Mucosa of descending colon (tissue), 3 donors: Measurements from ENCODE around the gene EFS. TPM values are rescaled to one million over a fixed set of nuclear protein-coding genes. Genes with fewer than 3 reads are reported as not detected.

ENCODE experiments used
- ATAC-seq: fragments of 200-7000 bp; cut with Tn5 transposase; one replicate; pipeline ENCODE4 v1.9.1; 2020; ENCODE audit warnings: mild to moderate bottlenecking, moderate library complexity
- DNase-seq, 3 donors: peaks; one replicate each; pipeline ENCODE4 v3.0.0-alpha.2; 2020
- H3K36me3 ChIP-seq: fragments of 200-600 bp; one replicate; pipeline ENCODE4 v1.8.0; 2021; ENCODE audit warnings: low read depth, mild to moderate bottlenecking
- H3K4me1 ChIP-seq: fragments of 200-600 bp; one replicate; pipeline ENCODE4 v1.8.0; 2021; ENCODE audit warnings: low read depth, mild to moderate bottlenecking
- H3K4me3 ChIP-seq: fragments of 200-600 bp; one replicate; pipeline ENCODE4 v1.8.0; 2021; ENCODE audit warnings: mild to moderate bottlenecking
- H3K9me3 ChIP-seq: fragments of 200-600 bp; one replicate; pipeline ENCODE4 v1.8.0; 2021; ENCODE audit warnings: mild to moderate bottlenecking
- intact Hi-C, 2 donors: fragments of 100-400 bp; cut with DNase I in 1 of 2; cut with micrococcal nuclease in 1 of 2; formaldehyde crosslinking; loops; one replicate each; pipeline versions ENCODE4 v1.11.0 to v1.11.1; 2022; cut with DNase I, micrococcal nuclease
- total RNA-seq, 3 donors: library from RNA; stranded (reverse); fragmentation: NEBNext Ultra II Directional in 2 of 3; extraction: Animal tissue kit (Norgen Biotek cat#: 25700) in 2 of 3; gene quantifications; one replicate each; pipeline versions ENCODE4 v1.2.1 to v1.2.4, GENCODE V29; 2021 to 2023
- TF ChIP-seq, protein P1 (sequence below): fragments of 200-600 bp; IDR thresholded peaks from one replicate; pipeline ENCODE4 v1.8.0; 2022; ENCODE audit warnings: antibody characterized with exemption, mild to moderate bottlenecking
- donor health status: DM: no; HTN: no; CAD: no; lungs with moderate emphysema.
- donor health status: DM: no; HTN: no; CAD: no.
- donor health status: DM: no; HTN: yes; CAD: no.

EFS gene
- total RNA-seq, 3 donors from 2014 or later: 0.98 to 16.6 (median 3.3) TPM

DNA sequence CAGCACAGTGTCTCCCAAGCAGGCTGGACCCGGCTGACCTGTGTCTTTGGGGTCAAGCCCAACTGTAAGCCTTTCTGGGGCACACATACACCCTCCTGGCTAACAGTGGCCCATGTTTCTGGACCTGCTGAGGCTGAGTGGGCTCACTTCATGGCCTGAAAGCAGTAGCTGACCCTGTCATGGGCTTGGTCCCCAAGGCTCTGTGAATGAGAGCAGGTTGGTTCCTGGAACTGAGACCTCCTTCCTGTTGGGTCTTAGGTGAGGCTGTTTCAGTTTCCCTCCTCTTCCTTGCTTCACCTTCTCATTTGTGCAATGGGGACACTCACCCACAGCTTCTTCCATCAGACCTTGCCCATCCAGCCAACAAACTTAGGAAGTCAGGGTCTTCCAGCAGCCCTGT is 6.9 kb upstream of the EFS start:
- Histone ChIP-seq H3K4me1 (no peaks in the 10 kb centered on the region), H3K9me3 (no peaks in the 10 kb centered on the region), H3K4me3 (no peak overlapping the region), H3K36me3 (no peaks in the 10 kb centered on the region)
- intact Hi-C loops: no loop called here
- TF ChIP-seq, protein P1, sequence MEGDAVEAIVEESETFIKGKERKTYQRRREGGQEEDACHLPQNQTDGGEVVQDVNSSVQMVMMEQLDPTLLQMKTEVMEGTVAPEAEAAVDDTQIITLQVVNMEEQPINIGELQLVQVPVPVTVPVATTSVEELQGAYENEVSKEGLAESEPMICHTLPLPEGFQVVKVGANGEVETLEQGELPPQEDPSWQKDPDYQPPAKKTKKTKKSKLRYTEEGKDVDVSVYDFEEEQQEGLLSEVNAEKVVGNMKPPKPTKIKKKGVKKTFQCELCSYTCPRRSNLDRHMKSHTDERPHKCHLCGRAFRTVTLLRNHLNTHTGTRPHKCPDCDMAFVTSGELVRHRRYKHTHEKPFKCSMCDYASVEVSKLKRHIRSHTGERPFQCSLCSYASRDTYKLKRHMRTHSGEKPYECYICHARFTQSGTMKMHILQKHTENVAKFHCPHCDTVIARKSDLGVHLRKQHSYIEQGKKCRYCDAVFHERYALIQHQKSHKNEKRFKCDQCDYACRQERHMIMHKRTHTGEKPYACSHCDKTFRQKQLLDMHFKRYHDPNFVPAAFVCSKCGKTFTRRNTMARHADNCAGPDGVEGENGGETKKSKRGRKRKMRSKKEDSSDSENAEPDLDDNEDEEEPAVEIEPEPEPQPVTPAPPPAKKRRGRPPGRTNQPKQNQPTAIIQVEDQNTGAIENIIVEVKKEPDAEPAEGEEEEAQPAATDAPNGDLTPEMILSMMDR: no peak
- DNase-seq: no peak
- no peak for ATAC-seq

DNA sequence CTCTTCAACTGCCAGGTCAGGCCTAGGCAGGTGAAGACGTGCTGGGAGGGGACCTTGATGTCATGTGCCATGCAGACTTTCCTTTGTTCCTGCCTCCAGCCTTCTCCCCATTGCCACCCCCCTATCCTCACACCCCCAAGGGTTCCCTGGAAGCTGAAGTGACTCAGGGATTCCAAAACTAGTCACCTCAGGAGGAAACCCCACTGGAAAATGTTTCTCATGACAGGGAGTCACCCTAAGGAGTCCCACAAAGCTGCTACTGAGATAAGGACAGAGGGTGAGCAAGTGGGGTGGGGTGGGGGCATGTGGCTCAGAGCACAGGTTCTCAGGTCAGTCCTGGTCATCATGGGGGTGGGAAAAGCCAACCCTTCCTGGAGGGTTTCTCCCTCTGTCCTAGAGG is 5.2 kb upstream of the EFS start:
- Histone ChIP-seq H3K9me3 (no peaks in the 10 kb centered on the region), H3K36me3 (no peaks in the 10 kb centered on the region), H3K4me3 (no peak overlapping the region), H3K4me1 (no peaks in the 10 kb centered on the region)
- ATAC-seq (no peak), DNase-seq (no peak)
- TF ChIP-seq, protein P1: no peak
- intact Hi-C loops: no loop called here

DNA sequence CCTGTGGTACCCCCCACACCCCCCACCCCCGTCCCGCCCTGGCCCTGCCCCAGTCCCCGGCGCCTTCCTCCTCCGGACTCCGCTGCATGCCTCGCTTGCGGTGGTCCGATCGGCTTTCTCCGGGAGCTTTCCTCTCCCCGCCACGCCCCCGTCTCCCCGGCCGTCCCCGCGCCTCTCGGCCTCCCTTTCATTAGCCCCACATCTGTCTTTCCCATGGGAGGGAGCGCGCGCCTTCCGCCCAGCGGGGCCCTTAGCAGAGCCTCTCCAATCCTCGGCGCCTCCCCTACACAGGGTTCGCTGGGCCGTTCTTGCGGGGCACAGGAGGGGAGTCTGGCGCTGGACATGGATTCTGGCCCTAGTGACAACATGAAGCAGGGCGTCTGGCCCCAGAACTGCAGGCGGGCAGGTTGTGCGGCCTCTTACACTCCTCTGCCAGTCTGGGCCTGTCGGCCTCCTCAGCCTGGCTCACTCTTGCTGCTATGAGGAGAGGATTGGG is 1.5 kb upstream of the EFS start:
- Histone ChIP-seq H3K4me1 (no peaks in the 10 kb centered on the region), H3K36me3 (no peaks in the 10 kb centered on the region), H3K9me3 (no peaks in the 10 kb centered on the region), H3K4me3 (no peak overlapping the region)
- peak; percentile 49 for ATAC-seq
- intact Hi-C loops: no loop called here
- peak in 2 of 3 donors; percentile 30 to 45 for DNase-seq
- TF ChIP-seq, protein P1: no peak

DNA sequence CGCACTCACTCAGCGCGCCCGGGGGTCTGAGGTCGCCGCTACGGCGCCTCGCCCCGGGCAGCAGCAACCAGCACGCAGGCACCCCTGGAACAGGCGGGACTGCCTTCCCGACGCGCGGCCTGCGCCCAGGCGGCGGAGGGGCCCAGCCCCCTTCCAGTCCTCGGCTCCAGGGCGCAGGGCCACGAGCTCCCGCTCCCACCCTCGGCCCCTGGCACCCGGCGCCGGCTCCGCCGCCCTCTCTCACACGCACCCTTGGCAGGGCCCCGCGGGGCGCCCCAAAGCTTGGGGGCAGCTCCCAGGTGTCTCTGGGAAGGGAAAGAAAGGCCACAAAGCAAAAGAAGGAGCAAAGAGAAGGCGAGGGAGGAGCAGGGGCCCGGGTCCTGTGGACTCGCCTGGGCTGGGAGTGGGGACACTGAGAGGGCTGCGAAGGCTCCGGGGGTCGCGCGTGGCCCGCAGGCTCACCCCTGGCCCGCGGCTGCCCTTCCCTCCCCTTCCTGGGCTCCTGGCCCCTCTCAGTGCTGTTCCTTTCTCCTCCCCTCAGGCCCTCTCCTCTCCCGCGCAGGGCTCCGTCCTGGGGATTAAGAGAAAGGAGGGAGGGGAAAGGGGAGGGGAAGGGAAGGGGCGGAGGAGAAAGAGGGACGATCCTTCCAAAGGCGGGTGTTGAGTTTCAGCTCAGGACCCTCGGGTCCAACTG is 907 bp upstream of the EFS start:
- ATAC-seq (peak; percentile 55), DNase-seq (peak in 1 of 3 donors; percentile 32)
- Histone ChIP-seq H3K36me3 (no peaks in the 10 kb centered on the region), H3K4me3 (no peak overlapping the region), H3K4me1 (no peaks in the 10 kb centered on the region), H3K9me3 (no peaks in the 10 kb centered on the region)
- TF ChIP-seq, protein P1: no peak
- intact Hi-C loops: no loop called here

DNA sequence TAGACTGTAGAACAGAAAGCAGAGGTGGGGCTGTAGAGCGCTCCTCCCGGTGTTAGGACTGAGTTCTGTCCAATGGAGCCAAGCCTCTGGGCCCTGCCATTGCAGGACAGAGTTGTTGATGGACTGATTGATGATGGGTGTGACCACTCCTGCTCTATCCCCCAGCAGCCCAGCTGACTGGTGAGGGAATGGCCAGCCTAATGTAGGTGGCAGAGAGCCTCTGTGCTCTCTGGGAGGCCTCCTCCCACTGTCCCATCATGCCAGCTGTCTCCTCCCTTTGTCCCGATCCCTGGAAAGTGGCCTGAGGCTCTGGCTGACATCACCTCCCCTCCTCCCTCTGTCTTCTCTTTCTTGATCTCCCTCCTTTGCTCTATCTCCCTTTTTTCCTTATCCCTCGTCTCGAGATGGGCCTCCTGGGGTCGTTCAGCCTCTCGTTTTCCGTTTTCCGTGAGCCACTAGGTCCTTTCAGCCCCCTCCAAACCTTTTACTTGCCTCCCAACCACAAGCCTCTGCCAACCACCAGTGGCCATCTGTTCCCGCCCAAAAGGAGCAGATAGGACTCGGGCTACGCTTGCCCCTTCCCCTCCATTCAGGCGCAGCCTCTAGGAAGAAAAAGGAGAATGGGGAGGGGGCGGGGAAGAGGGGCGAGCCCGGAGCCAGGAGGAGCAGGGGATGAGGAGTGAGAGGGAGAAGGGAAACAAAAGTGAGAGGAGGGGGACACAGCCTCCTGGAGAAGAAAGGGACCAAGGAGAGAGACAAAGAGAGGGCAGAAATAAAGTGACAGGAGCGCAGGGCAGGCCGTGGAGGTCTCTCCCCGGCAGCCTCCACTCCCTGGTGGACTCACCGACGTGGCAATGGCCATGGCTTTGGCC is 572 bp downstream of the EFS start:
- Histone ChIP-seq H3K9me3 (no peaks in the 10 kb centered on the region), H3K4me1 (no peaks in the 10 kb centered on the region), H3K36me3 (no peaks in the 10 kb centered on the region), H3K4me3 (no peak overlapping the region)
- TF ChIP-seq, protein P1: no peak
- ATAC-seq (no peak), DNase-seq (no peak)
- intact Hi-C loops: no loop called here
